Tibial nerve (tissue), 4 donors: Measurements from ENCODE around the gene GALNT4.

Experiments used
- EP300 ChIP-seq, 2 donors: sonication (generic); formaldehyde crosslinking; IDR thresholded peaks; one replicate each; pipeline ENCODE4 v1.6.1; 2017; ENCODE audit warnings: antibody characterized with exemption in 2 of 2, mild to moderate bottlenecking in 1 of 2
- POLR2A ChIP-seq, 2 donors: fragments of 450-650 bp; IDR thresholded peaks; one replicate each; pipeline ENCODE4 v1.6.1; 2017; ENCODE audit warnings: antibody characterized with exemption in 2 of 2, mild to moderate bottlenecking in 2 of 2, moderate library complexity in 2 of 2
- TF ChIP-seq, protein P1 (sequence below), 5 experiments: fragments of 200-600 bp in 3 of 5; fragments of 450-650 bp in 2 of 5; sonication (generic) in 3 of 5; IDR thresholded peaks; one replicate each; pipeline ENCODE4 v1.5.1; 2016 to 2019; ENCODE audit warnings: antibody characterized with exemption in 5 of 5, mild to moderate bottlenecking in 3 of 5, moderate library complexity in 2 of 5

DNA sequence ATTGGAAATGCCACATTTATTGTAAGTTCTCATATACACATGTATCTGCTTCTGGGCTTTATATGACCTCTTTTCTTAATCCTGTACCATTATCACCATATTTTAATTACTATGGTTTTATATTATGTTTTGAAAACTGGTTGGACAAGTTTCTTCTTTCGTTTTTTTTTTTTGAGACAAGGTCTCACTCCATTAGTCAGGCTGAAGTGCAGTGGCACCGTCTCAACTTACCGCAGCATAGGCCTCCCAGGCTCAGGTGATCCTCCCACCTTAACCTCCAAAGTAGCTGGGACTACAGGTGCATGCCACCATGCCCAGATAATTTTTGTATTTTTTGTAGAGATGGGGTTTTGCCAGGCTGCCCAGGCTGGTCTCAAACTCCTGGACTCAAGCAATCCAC, 44.6 kb downstream of the GALNT4 start:
- TF ChIP-seq POLR2A (IDR thresholded peaks at IDR 0.05) = no peak
- TF ChIP-seq, protein P1, sequence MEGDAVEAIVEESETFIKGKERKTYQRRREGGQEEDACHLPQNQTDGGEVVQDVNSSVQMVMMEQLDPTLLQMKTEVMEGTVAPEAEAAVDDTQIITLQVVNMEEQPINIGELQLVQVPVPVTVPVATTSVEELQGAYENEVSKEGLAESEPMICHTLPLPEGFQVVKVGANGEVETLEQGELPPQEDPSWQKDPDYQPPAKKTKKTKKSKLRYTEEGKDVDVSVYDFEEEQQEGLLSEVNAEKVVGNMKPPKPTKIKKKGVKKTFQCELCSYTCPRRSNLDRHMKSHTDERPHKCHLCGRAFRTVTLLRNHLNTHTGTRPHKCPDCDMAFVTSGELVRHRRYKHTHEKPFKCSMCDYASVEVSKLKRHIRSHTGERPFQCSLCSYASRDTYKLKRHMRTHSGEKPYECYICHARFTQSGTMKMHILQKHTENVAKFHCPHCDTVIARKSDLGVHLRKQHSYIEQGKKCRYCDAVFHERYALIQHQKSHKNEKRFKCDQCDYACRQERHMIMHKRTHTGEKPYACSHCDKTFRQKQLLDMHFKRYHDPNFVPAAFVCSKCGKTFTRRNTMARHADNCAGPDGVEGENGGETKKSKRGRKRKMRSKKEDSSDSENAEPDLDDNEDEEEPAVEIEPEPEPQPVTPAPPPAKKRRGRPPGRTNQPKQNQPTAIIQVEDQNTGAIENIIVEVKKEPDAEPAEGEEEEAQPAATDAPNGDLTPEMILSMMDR (IDR thresholded peaks at IDR 0.05) = no peak
- TF ChIP-seq EP300 (IDR thresholded peaks at IDR 0.05) = no peak
